OCI-LY7 (cell line): ENCODE measurements around the gene SLC7A11. TPM values are rescaled to one million over a fixed set of nuclear protein-coding genes. Genes with fewer than 3 reads are reported as not detected.

ENCODE experiments used
- BruUV-seq: library from RNA; stranded (reverse); fragments of 400-500 nt; replicated peaks from 2 replicates; lab custom pipeline; 2021; lab: Mats Ljungman, UMichigan
- CTCF ChIA-PET: fragments of 300-600 bp; sonication (Branson Sonifier 250); formaldehyde crosslinking; loops from one replicate; lab custom pipeline; 2022; ENCODE audit warnings: antibody characterized with exemption; ENCODE audit not compliant: unreplicated experiment; lab: Charles Lee
- POLR2A ChIA-PET: fragments of 300-600 bp; sonication (Branson Sonifier 250); formaldehyde crosslinking; loops from one replicate; lab custom pipeline; 2022; ENCODE audit warnings: antibody characterized with exemption; lab: Charles Lee
- DNase-seq: peaks from one replicate; pipeline ENCODE4 v3.0.0-alpha.2; 2015; ENCODE audit warnings: low spot score
- H2AFZ ChIP-seq: fragments of 200-600 bp; sonication (generic), shearing (Covaris generic); 2 replicates; pipeline ENCODE4 v1.6.1; 2014; ENCODE audit warnings: mild to moderate bottlenecking, antibody characterized with exemption, low read length, moderate library complexity
- H3K27ac ChIP-seq: fragments of 200-600 bp; sonication (generic); 2 replicates; pipeline ENCODE4 v1.5.1; 2014; ENCODE audit warnings: mixed run types, low read depth, mild to moderate bottlenecking, moderate library complexity, low read length, inconsistent platforms; ENCODE audit not compliant: poor library complexity, severe bottlenecking
- H3K36me3 ChIP-seq: fragments of 200-600 bp; sonication (generic); 2 replicates; pipeline ENCODE4 v1.6.1; 2014; ENCODE audit warnings: mild to moderate bottlenecking, antibody characterized with exemption, low read length, moderate library complexity, mixed read lengths; ENCODE audit not compliant: insufficient read depth
- H3K4me1 ChIP-seq: fragments of 200-600 bp; sonication (generic); 2 replicates; pipeline ENCODE4 v1.5.1; 2014; ENCODE audit warnings: mild to moderate bottlenecking, low read length; ENCODE audit not compliant: insufficient read depth, poor library complexity, severe bottlenecking
- H3K4me2 ChIP-seq: fragments of 200-600 bp; sonication (generic); 2 replicates; pipeline ENCODE4 v1.6.1; 2014; ENCODE audit warnings: mild to moderate bottlenecking, low read length
- H3K4me3 ChIP-seq: fragments of 200-600 bp; sonication (generic); 2 replicates; pipeline ENCODE4 v1.5.1; 2014; ENCODE audit warnings: mild to moderate bottlenecking, low read depth, low read length; ENCODE audit not compliant: poor library complexity, severe bottlenecking
- H3K79me2 ChIP-seq: fragments of 200-600 bp; sonication (generic); 2 replicates; pipeline ENCODE4 v1.6.1; 2016; ENCODE audit warnings: low read depth, mild to moderate bottlenecking, low read length, moderate library complexity, mixed read lengths; ENCODE audit not compliant: insufficient read depth
- H3K9me2 ChIP-seq: fragments of 200-600 bp; sonication (generic); 2 replicates; pipeline ENCODE4 v1.6.1; 2016; ENCODE audit warnings: mild to moderate bottlenecking, low read length, mixed read lengths; ENCODE audit not compliant: insufficient read depth
- H3K9me3 ChIP-seq: fragments of 200-600 bp; sonication (generic); 2 replicates; pipeline ENCODE4 v1.6.1; 2014; ENCODE audit warnings: mild to moderate bottlenecking, mixed run types, low read length, mixed read lengths
- H4K20me1 ChIP-seq: fragments of 200-600 bp; sonication (generic); 2 replicates; pipeline ENCODE4 v1.6.1; 2014; ENCODE audit warnings: mild to moderate bottlenecking, antibody characterized with exemption, low read length, moderate library complexity, mixed read lengths; ENCODE audit not compliant: insufficient read depth
- EZH2phosphoT487 ChIP-seq: fragments of 200-600 bp; sonication (generic); IDR thresholded peaks from 2 replicates; pipeline ENCODE4 v1.6.1; 2018; ENCODE audit warnings: low read depth, borderline replicate concordance, mild to moderate bottlenecking, mixed run types, antibody characterized with exemption, low read length, moderate library complexity, mixed read lengths
- intact Hi-C: fragments of 100-400 bp; cut with micrococcal nuclease; formaldehyde crosslinking; loops from one replicate; pipeline ENCODE4 v1.10.0; 2022; ENCODE audit not compliant: unreplicated experiment
- total RNA-seq, 2 experiments: library from RNA; depleted of rRNA in 1 of 2; stranded (reverse); fragments of >200 nt in 1 of 2; shearing (Covaris generic) in 1 of 2; gene quantifications; 2 replicates each; pipeline ENCODE4 v1.2.3, GENCODE V29; 2014 to 2022
- TF ChIP-seq, protein P1 (sequence below): fragments of 200-600 bp; sonication (generic); conservative IDR thresholded peaks from 2 replicates; pipeline ENCODE4 v1.5.1; 2014; ENCODE audit warnings: mild to moderate bottlenecking, antibody characterized with exemption, low read length, moderate library complexity, mixed read lengths

SLC7A11 gene
- total RNA-seq, 2 experiments from 2014 or later = 5.7 to 16.7 TPM

DNA sequence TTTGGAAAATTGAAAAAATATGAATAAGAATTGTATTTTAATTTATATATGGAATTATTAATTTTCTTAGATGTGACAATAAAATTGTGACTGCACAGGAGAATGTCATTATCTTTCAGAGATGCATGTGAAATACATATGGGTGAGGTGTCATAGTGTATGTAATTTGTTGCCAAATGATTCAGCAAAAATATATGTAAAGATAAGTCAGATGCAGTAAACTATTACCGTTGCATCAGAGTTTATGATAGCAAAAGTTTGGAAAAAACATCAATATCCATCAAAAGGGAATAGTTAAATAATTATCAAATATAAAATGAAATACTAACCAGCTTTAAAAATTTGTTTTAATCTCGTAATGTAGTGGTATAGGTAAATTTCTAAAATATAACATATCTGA lies 10.4 kb upstream of the SLC7A11 start:
- TF ChIP-seq EZH2phosphoT487 = no peak
- TF ChIP-seq, protein P1, sequence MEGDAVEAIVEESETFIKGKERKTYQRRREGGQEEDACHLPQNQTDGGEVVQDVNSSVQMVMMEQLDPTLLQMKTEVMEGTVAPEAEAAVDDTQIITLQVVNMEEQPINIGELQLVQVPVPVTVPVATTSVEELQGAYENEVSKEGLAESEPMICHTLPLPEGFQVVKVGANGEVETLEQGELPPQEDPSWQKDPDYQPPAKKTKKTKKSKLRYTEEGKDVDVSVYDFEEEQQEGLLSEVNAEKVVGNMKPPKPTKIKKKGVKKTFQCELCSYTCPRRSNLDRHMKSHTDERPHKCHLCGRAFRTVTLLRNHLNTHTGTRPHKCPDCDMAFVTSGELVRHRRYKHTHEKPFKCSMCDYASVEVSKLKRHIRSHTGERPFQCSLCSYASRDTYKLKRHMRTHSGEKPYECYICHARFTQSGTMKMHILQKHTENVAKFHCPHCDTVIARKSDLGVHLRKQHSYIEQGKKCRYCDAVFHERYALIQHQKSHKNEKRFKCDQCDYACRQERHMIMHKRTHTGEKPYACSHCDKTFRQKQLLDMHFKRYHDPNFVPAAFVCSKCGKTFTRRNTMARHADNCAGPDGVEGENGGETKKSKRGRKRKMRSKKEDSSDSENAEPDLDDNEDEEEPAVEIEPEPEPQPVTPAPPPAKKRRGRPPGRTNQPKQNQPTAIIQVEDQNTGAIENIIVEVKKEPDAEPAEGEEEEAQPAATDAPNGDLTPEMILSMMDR = no peak
- Histone ChIP-seq H4K20me1 (no peaks in the 10 kb centered on the region), H3K79me2 (no peaks in the 10 kb centered on the region), H2AFZ (no peak overlapping the region), H3K36me3 (no peaks in the 10 kb centered on the region), H3K27ac (no peak overlapping the region), H3K4me3 (no peak overlapping the region), H3K9me3 (0 out of 2 replicates have a peak, but pooled peaks cover 6% of the 10 kb centered on the region), H3K4me2 (no peak overlapping the region), H3K4me1 (no peaks in the 10 kb centered on the region), H3K9me2 (no peaks in the 10 kb centered on the region)
- BruUV-seq = no TSS peak
- intact Hi-C loops = no loop called here
- DNase-seq = no peak
- ChIA-PET CTCF (no interaction called here), POLR2A (interaction anchor here (0.7 to 1.7 kb wide), 2 partner anchors 8 to 10 kb away, joined by 4 to 6 read pairs; no protein-coding TSS in a partner anchor)

DNA sequence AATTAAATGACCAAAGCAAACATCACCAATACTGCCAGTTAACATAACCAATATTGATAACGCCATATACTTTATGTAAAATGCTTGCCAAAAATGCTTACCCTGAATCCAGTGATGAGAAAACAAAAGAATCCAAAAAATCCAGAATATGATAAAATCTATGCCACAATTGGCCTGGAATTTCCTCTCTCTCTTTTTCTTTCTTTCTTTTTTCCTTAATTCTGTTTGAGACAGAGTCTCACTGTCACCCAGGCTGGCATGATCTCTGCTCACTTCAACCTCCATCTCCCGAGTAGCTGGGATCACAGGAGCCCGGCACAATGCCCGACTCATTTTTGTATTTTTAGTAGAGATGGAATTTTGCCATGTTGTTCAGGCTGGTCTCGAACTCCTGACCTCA lies 9.8 kb upstream of the SLC7A11 start:
- Histone ChIP-seq H3K27ac (no peak overlapping the region), H3K4me3 (no peak overlapping the region), H3K4me1 (no peaks in the 10 kb centered on the region), H3K36me3 (no peaks in the 10 kb centered on the region), H3K79me2 (no peaks in the 10 kb centered on the region), H3K9me3 (0 out of 2 replicates have a peak, but pooled peaks cover 6% of the 10 kb centered on the region), H3K4me2 (no peak overlapping the region), H2AFZ (no peak overlapping the region), H3K9me2 (no peaks in the 10 kb centered on the region), H4K20me1 (no peaks in the 10 kb centered on the region)
- TF ChIP-seq, protein P1 = no peak
- no peak for TF ChIP-seq EZH2phosphoT487
- POLR2A ChIA-PET = no interaction called here
- intact Hi-C loops = no loop called here
- no TSS peak for BruUV-seq
- CTCF ChIA-PET = no interaction called here
- DNase-seq = no peak

DNA sequence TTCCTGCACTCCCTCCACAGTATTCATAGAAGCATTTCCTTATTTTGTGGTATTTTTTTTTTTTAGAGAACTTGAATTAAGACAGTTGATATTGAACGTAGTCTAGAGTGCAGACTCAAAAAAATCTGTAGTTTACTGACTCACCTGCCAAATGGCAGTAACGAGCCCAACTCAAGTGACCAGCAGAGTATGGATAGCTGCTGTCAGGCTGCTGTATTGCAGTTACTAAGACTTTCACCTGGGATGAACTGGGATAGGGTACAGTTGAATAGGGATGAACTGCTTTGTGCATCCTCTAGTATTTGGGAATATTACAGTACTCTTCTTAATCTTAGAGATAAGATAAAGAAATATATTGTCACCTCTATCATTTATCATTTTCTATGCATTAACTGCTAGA lies 7.0 kb upstream of the SLC7A11 start:
- H2AFZ ChIP-seq = no peak overlapping the region; the same call in 1 of the 2 replicates
- 0 out of 2 replicates have a peak, but pooled peaks cover 6% of the 10 kb centered on the region for H3K9me3 ChIP-seq
- H3K27ac ChIP-seq = no peak overlapping the region
- ChIA-PET POLR2A (interaction anchor here (0.7 to 1.4 kb wide), 2 partner anchors 12 to 1330 kb away, joined by 4 to 5 read pairs; no protein-coding TSS in a partner anchor), CTCF (no interaction called here)
- no peak for DNase-seq
- H3K9me2 ChIP-seq = no peaks in the 10 kb centered on the region
- no peaks in the 10 kb centered on the region for H3K4me1 ChIP-seq
- no peak overlapping the region for H3K4me3 ChIP-seq
- intact Hi-C loops = loop anchor here (10.0 kb wide), 2 partner anchors 214 to 1206 kb away; partner anchors contain the start of gene RAB33B
- no peaks in the 10 kb centered on the region for H4K20me1 ChIP-seq
- TF ChIP-seq EZH2phosphoT487 = no peak
- TF ChIP-seq, protein P1 = no peak
- no peak overlapping the region for H3K4me2 ChIP-seq
- H3K79me2 ChIP-seq = no peaks in the 10 kb centered on the region
- H3K36me3 ChIP-seq = no peaks in the 10 kb centered on the region
- no TSS peak for BruUV-seq
